EL (cell line): ENCODE measurements around the gene RNU7-1.

Source experiments
- DNase-seq: peaks from one replicate; pipeline ENCODE4 v3.0.0-alpha.2; 2016

Gene RNU7-1

GRCh38 chr12:6938353-6939190, 5.0 kb upstream of the RNU7-1 start:
- DNase-seq, result no peak

- no peak for DNase-seq
Measured at GRCh38 chr12:6939191-6939540, 4.5 kb upstream of the RNU7-1 start.

GRCh38 chr12:6941267-6941666, 2.3 kb upstream of the RNU7-1 start:
- DNase-seq, result no peak

GRCh38 chr12:6941782-6942181, 1.8 kb upstream of the RNU7-1 start:
- DNase-seq, result no peak

- DNase-seq, result peak; percentile 29
Measured at GRCh38 chr12:6942331-6942665, 1.3 kb upstream of the RNU7-1 start.

- DNase-seq, result peak; percentile 90
Measured at GRCh38 chr12:6943389-6943721, 261 bp upstream of the RNU7-1 start.

- peak; percentile 95 for DNase-seq
Measured at GRCh38 chr12:6944381-6945186, 968 bp downstream of the RNU7-1 start.

- no peak for DNase-seq
Measured at GRCh38 chr12:6945613-6946012, 2.0 kb downstream of the RNU7-1 start.

- DNase-seq, result no peak
Measured at GRCh38 chr12:6946033-6946919, 2.7 kb downstream of the RNU7-1 start.

- no peak for DNase-seq
Measured at GRCh38 chr12:6946920-6947374, 3.3 kb downstream of the RNU7-1 start.

- DNase-seq, result no peak
Measured at GRCh38 chr12:6947615-6948014, 4.0 kb downstream of the RNU7-1 start.

- DNase-seq, result no peak
Measured at GRCh38 chr12:6948873-6949594, 5.4 kb downstream of the RNU7-1 start.

GRCh38 chr12:6950401-6950801, 6.8 kb downstream of the RNU7-1 start:
- DNase-seq, result no peak

- DNase-seq, result no peak
Measured at GRCh38 chr12:6950811-6951540, 7.4 kb downstream of the RNU7-1 start, which contains the start of gene PTPN6. TSS of gene PTPN6 (plus strand) at chr12:6951356. CDS start at chr12:6951513, 157 bp downstream.

GRCh38 chr12:6951551-6952120, 8.0 kb downstream of the RNU7-1 start:
- DNase-seq, result no peak

- no peak for DNase-seq
Measured at GRCh38 chr12:6952121-6952862, 8.7 kb downstream of the RNU7-1 start.

GRCh38 chr12:6952863-6953441, 9.3 kb downstream of the RNU7-1 start:
- no peak for DNase-seq

GRCh38 chr12:6953442-6954315, 10.1 kb downstream of the RNU7-1 start:
- no peak for DNase-seq
